ENCODE data around the gene SPTLC2. TPM values are rescaled to one million over a fixed set of nuclear protein-coding genes. Genes with fewer than 3 reads are reported as not detected.

The SPTLC2 gene
- total RNA-seq, 1 donor from 2014 or later, result 44.2 TPM

- TF ChIP-seq CTCF (IDR thresholded peaks at IDR 0.05), result no peak
- Histone ChIP-seq H3K4me1 (no peaks in the 10 kb centered on the region), H3K9me3 (no peaks in the 10 kb centered on the region), H3K27ac (no peak overlapping the region), H3K36me3 (peaks cover 56% of the 10 kb centered on the region), H3K4me3 (no peak overlapping the region), H3K27me3 (no peaks in the 10 kb centered on the region)
- DNase-seq, result no peak
- intact Hi-C loops (cut with DNase I), result no loop called here
- ATAC-seq, result no peak
Measured at GRCh38 chr14:77520555-77520954, 95.9 kb downstream of the SPTLC2 start.

- TF ChIP-seq CTCF (IDR thresholded peaks at IDR 0.05), result no peak
Measured at GRCh38 chr14:77516126-77516525, 100.3 kb downstream of the SPTLC2 start.

GRCh38 chr14:77511486-77512162 lies 104.8 kb downstream of the SPTLC2 start:
- H3K36me3 ChIP-seq, result peaks cover 72% of the 10 kb centered on the region

More at GRCh38 chr14:77516126-77516525, 100.3 kb downstream of the SPTLC2 start:
- no peaks in the 10 kb centered on the region for H3K4me1 ChIP-seq
- no peak overlapping the region for H3K4me3 ChIP-seq
- DNase-seq (no peak), ATAC-seq (no peak)
- H3K27me3 ChIP-seq, result no peaks in the 10 kb centered on the region
- no peaks in the 10 kb centered on the region for H3K9me3 ChIP-seq
- intact Hi-C loops (cut with DNase I), result no loop called here
- no peak overlapping the region for H3K27ac ChIP-seq
- peaks cover 79% of the 10 kb centered on the region for H3K36me3 ChIP-seq

GRCh38 chr14:77509366-77509765 lies 107.1 kb downstream of the SPTLC2 start:
- H3K27me3 ChIP-seq, result no peaks in the 10 kb centered on the region
- no peak overlapping the region for H3K27ac ChIP-seq
- ATAC-seq (no peak), DNase-seq (no peak)
- TF ChIP-seq CTCF (IDR thresholded peaks at IDR 0.05), result no peak
- no peaks in the 10 kb centered on the region for H3K9me3 ChIP-seq
- H3K36me3 ChIP-seq, result peaks cover 52% of the 10 kb centered on the region
- no peak overlapping the region for H3K4me3 ChIP-seq
- no peaks in the 10 kb centered on the region for H3K4me1 ChIP-seq
- intact Hi-C loops (cut with DNase I), result no loop called here

More at GRCh38 chr14:77511486-77512162, 104.8 kb downstream of the SPTLC2 start:
- DNase-seq (no peak), ATAC-seq (no peak)
- Histone ChIP-seq H3K4me1 (no peaks in the 10 kb centered on the region), H3K9me3 (no peaks in the 10 kb centered on the region), H3K27ac (no peak overlapping the region), H3K4me3 (no peak overlapping the region), H3K27me3 (no peaks in the 10 kb centered on the region)
- TF ChIP-seq CTCF (IDR thresholded peaks at IDR 0.05), result no peak
- intact Hi-C loops (cut with DNase I), result no loop called here

GRCh38 chr14:77508876-77509275 lies 107.6 kb downstream of the SPTLC2 start:
- no peak for DNase-seq

More at GRCh38 chr14:77508876-77509275, 107.6 kb downstream of the SPTLC2 start:
- no peaks in the 10 kb centered on the region for H3K4me1 ChIP-seq
- ATAC-seq, result no peak
- intact Hi-C loops (cut with DNase I), result no loop called here
- no peak for TF ChIP-seq CTCF (IDR thresholded peaks at IDR 0.05)
- no peaks in the 10 kb centered on the region for H3K9me3 ChIP-seq
- H3K4me3 ChIP-seq, result no peak overlapping the region
- peaks cover 47% of the 10 kb centered on the region for H3K36me3 ChIP-seq
- H3K27me3 ChIP-seq, result no peaks in the 10 kb centered on the region
- no peak overlapping the region for H3K27ac ChIP-seq

Data from upper lobe of right lung (tissue), 1 donor.